AG10803 (cell line): Measurements from ENCODE around the gene TMEM145.

Experiments
- DNase-seq: peaks from one replicate; pipeline ENCODE4 v3.0.0; 2010; ENCODE audit warnings: low read depth
- H3K4me3 ChIP-seq: 2 replicates; pipeline ENCODE4 v1.5.1; 2011; ENCODE audit warnings: mild to moderate bottlenecking, low read length, control low read depth
- CTCF ChIP-seq: conservative IDR thresholded peaks from 2 replicates; pipeline ENCODE4 v1.5.1; 2011; ENCODE audit warnings: mild to moderate bottlenecking, low read length, control low read depth, inconsistent platforms

The TMEM145 gene

GRCh38 chr19:42270346-42271044 is 42.6 kb upstream of the TMEM145 start:
- peak overlapping the region; percentile 90 for H3K4me3 ChIP-seq
- peak; percentile 91 for DNase-seq
- no peak for TF ChIP-seq CTCF

- no peak for TF ChIP-seq CTCF
- peak overlapping the region; percentile 90 for H3K4me3 ChIP-seq
- no peak for DNase-seq
Observed at GRCh38 chr19:42271045-42271419, 42.1 kb upstream of the TMEM145 start.

GRCh38 chr19:42271861-42272534 is 41.1 kb upstream of the TMEM145 start:
- DNase-seq: no peak
- H3K4me3 ChIP-seq: no peak overlapping the region
- no peak for TF ChIP-seq CTCF

- DNase-seq: no peak
- TF ChIP-seq CTCF: no peak
Observed at GRCh38 chr19:42272535-42272897, 40.6 kb upstream of the TMEM145 start.

GRCh38 chr19:42272989-42273406 is 40.1 kb upstream of the TMEM145 start:
- H3K4me3 ChIP-seq: no peak overlapping the region
- no peak for DNase-seq
- TF ChIP-seq CTCF: no peak

More at GRCh38 chr19:42272535-42272897, 40.6 kb upstream of the TMEM145 start:
- H3K4me3 ChIP-seq: no peak overlapping the region

GRCh38 chr19:42273407-42274064 is 39.6 kb upstream of the TMEM145 start:
- TF ChIP-seq CTCF: no peak
- H3K4me3 ChIP-seq: no peak overlapping the region
- DNase-seq: no peak
